Peyer's patch (tissue), 4 donors: ENCODE measurements around the gene ITPR1.

Source experiments
- CTCF ChIP-seq, 6 experiments: fragments of 450-650 bp in 4 of 6; fragments of 200-600 bp in 2 of 6; sonication (generic) in 1 of 6; IDR thresholded peaks; one replicate each; pipeline ENCODE4 v1.5.1; 2017 to 2019; ENCODE audit warnings: antibody characterized with exemption in 6 of 6, mild to moderate bottlenecking in 3 of 6, moderate library complexity in 1 of 6
- POLR2A ChIP-seq, 2 donors: fragments of 450-650 bp; IDR thresholded peaks; one replicate each; pipeline ENCODE4 v1.5.1; 2017; ENCODE audit warnings: antibody characterized with exemption in 2 of 2, mild to moderate bottlenecking in 2 of 2, moderate library complexity in 2 of 2

- TF ChIP-seq CTCF (IDR thresholded peaks at IDR 0.05) (no peak), POLR2A (IDR thresholded peaks at IDR 0.05) (no peak)
These were observed 251.5 kb downstream of the ITPR1 start for GRCh38 chr3:4744405-4745234.
